Testis (tissue), 2 donors: ENCODE measurements around the gene PDZD7.

Experiments
- CTCF ChIP-seq, 3 experiments: fragments of 450-650 bp in 2 of 3; fragments of 200-600 bp in 1 of 3; sonication (generic) in 1 of 3; IDR thresholded peaks; one replicate each; pipeline ENCODE4 v1.5.1; 2016 to 2019; ENCODE audit warnings: antibody characterized with exemption in 3 of 3, mild to moderate bottlenecking in 2 of 3, moderate library complexity in 1 of 3
- POLR2A ChIP-seq: fragments of 450-650 bp; IDR thresholded peaks from one replicate; pipeline ENCODE4 v1.6.1; 2017; ENCODE audit warnings: antibody characterized with exemption, mild to moderate bottlenecking, moderate library complexity

- no peak for TF ChIP-seq POLR2A
- no peak for TF ChIP-seq CTCF (IDR thresholded peaks at IDR 0.05)
Measured at GRCh38 chr10:101071267-101071884, 40.4 kb upstream of the PDZD7 start.
